Epithelial cell of prostate (primary cell): ENCODE data around the gene BNC2.

Experiments
- DNase-seq: peaks from one replicate; pipeline ENCODE4 v3.0.0-alpha.2; 2011; ENCODE audit warnings: low read depth, low spot score
- H3K27ac ChIP-seq: fragments of 450-650 bp; 2 replicates; pipeline ENCODE4 v1.5.1; 2017; ENCODE audit warnings: mild to moderate bottlenecking

The BNC2 gene

GRCh38 chr9:16824545-16825330 lies 45.7 kb downstream of the BNC2 start:
- peak; percentile 71 for DNase-seq
- H3K27ac ChIP-seq = no peak overlapping the region

GRCh38 chr9:16823906-16824305 lies 46.6 kb downstream of the BNC2 start:
- no peak for DNase-seq
- H3K27ac ChIP-seq = no peak overlapping the region

GRCh38 chr9:16821344-16821743 lies 49.1 kb downstream of the BNC2 start:
- H3K27ac ChIP-seq = no peak overlapping the region
- DNase-seq = no peak

- no peak overlapping the region for H3K27ac ChIP-seq
These were observed 53.0 kb downstream of the BNC2 start for GRCh38 chr9:16817514-16817913.

GRCh38 chr9:16817002-16817401 lies 53.5 kb downstream of the BNC2 start:
- no peak overlapping the region for H3K27ac ChIP-seq
- no peak for DNase-seq

More at GRCh38 chr9:16817514-16817913, 53.0 kb downstream of the BNC2 start:
- DNase-seq = no peak

GRCh38 chr9:16816011-16816410 lies 54.5 kb downstream of the BNC2 start:
- H3K27ac ChIP-seq = no peak overlapping the region
- no peak for DNase-seq

- DNase-seq = no peak
- no peak overlapping the region for H3K27ac ChIP-seq
These were observed 55.4 kb downstream of the BNC2 start for GRCh38 chr9:16815079-16815478.

GRCh38 chr9:16813838-16814237 lies 56.6 kb downstream of the BNC2 start:
- DNase-seq = no peak
- no peak overlapping the region for H3K27ac ChIP-seq

- no peak overlapping the region for H3K27ac ChIP-seq
- no peak for DNase-seq
These were observed 58.3 kb downstream of the BNC2 start for GRCh38 chr9:16811987-16812685.

- DNase-seq = peak; percentile 29
- H3K27ac ChIP-seq = no peak overlapping the region
These were observed 60.4 kb downstream of the BNC2 start for GRCh38 chr9:16809912-16810610.

- no peak for DNase-seq
- no peak overlapping the region for H3K27ac ChIP-seq
These were observed 63.8 kb downstream of the BNC2 start for GRCh38 chr9:16806674-16807073.

- no peak for DNase-seq
- H3K27ac ChIP-seq = no peak overlapping the region
These were observed 66.8 kb downstream of the BNC2 start for GRCh38 chr9:16803648-16804047.

- no peak for DNase-seq
- no peak overlapping the region for H3K27ac ChIP-seq
These were observed 68.5 kb downstream of the BNC2 start for GRCh38 chr9:16801871-16802466.

GRCh38 chr9:16796304-16796825 lies 74.1 kb downstream of the BNC2 start:
- no peak overlapping the region for H3K27ac ChIP-seq
- DNase-seq = no peak

- H3K27ac ChIP-seq = no peak overlapping the region
- DNase-seq = no peak
These were observed 75.4 kb downstream of the BNC2 start for GRCh38 chr9:16794871-16795639.

GRCh38 chr9:16794103-16794502 lies 76.4 kb downstream of the BNC2 start:
- no peak for DNase-seq
- H3K27ac ChIP-seq = no peak overlapping the region

- DNase-seq = no peak
- no peak overlapping the region for H3K27ac ChIP-seq
These were observed 82.7 kb downstream of the BNC2 start for GRCh38 chr9:16787724-16788123.

GRCh38 chr9:16784002-16784401 lies 86.5 kb downstream of the BNC2 start:
- no peak for DNase-seq
- no peak overlapping the region for H3K27ac ChIP-seq

- no peak overlapping the region for H3K27ac ChIP-seq
- DNase-seq = no peak
These were observed 88.0 kb downstream of the BNC2 start for GRCh38 chr9:16782490-16782889.

GRCh38 chr9:16775330-16775729 lies 95.1 kb downstream of the BNC2 start:
- DNase-seq = no peak
- no peak overlapping the region for H3K27ac ChIP-seq
